ENCODE results near the gene CRYBG1.

- TF ChIP-seq POLR2AphosphoS5 (IDR thresholded peaks at IDR 0.05; ENCODE audit: low read depth, low read length) (no peak), REST (IDR thresholded peaks at IDR 0.05; ENCODE audit: insufficient read depth in 1 of 2, low read depth in 2 of 2, low read length in 2 of 2) (no peak), SIN3A (IDR thresholded peaks at IDR 0.05; ENCODE audit: borderline replicate concordance, insufficient read depth, low read length) (no peak), TAF1 (IDR thresholded peaks at IDR 0.05; ENCODE audit: borderline replicate concordance, insufficient read depth, low read length) (no peak)
Measured at GRCh38 chr6:106316375-106316766, 44.1 kb upstream of the CRYBG1 start.
